Prostate gland (tissue), 2 donors: ENCODE measurements around the gene FMN1.

Experiments
- CTCF ChIP-seq, 4 experiments: fragments of 200-600 bp in 2 of 4; fragments of 450-650 bp in 2 of 4; sonication (generic) in 2 of 4; IDR thresholded peaks; 1 replicate in 3 of 4; 2 replicates in 1 of 4; pipeline ENCODE4 v1.5.1; 2016 to 2019; ENCODE audit warnings: antibody characterized with exemption in 4 of 4, mild to moderate bottlenecking in 2 of 4, moderate library complexity in 2 of 4
- POLR2A ChIP-seq: fragments of 450-650 bp; IDR thresholded peaks from one replicate; pipeline ENCODE4 v1.6.1; 2016; ENCODE audit warnings: antibody characterized with exemption, mild to moderate bottlenecking
- POLR2AphosphoS5 ChIP-seq: sonication (generic); formaldehyde crosslinking; IDR thresholded peaks from one replicate; pipeline ENCODE4 v1.6.1; 2017; ENCODE audit warnings: antibody characterized with exemption

- TF ChIP-seq CTCF (IDR thresholded peaks at IDR 0.05) = no peak
- no peak for TF ChIP-seq POLR2AphosphoS5
- TF ChIP-seq POLR2A = no peak
These were observed 342.5 kb downstream of the FMN1 start for GRCh38 chr15:32852017-32852416.
